H9 (cell line): ENCODE measurements around the gene CYP24A1. TPM values are rescaled to one million over a fixed set of nuclear protein-coding genes. Genes with fewer than 3 reads are reported as not detected.

ENCODE experiments used
- DNase-seq: peaks from one replicate; pipeline ENCODE4 v3.0.0-alpha.2; 2017
- H2AFZ ChIP-seq: one replicate; pipeline ENCODE4 v1.6.1; 2013; ENCODE audit warnings: mild to moderate bottlenecking, low read length, control low read depth, moderate library complexity
- H2AK5ac ChIP-seq: 2 replicates; pipeline ENCODE4 v1.6.1; 2013; ENCODE audit warnings: low read length, control low read depth, mixed read lengths; ENCODE audit not compliant: insufficient read length
- H2BK120ac ChIP-seq: one replicate; pipeline ENCODE4 v1.6.1; 2013; ENCODE audit warnings: low read depth, mild to moderate bottlenecking, low read length, control low read depth, inconsistent platforms; ENCODE audit not compliant: poor library complexity, severe bottlenecking
- H2BK12ac ChIP-seq: 2 replicates; pipeline ENCODE4 v1.6.1; 2013; ENCODE audit warnings: low read length, control low read depth, mixed read lengths, low read depth; ENCODE audit not compliant: insufficient read length
- H2BK15ac ChIP-seq: 2 replicates; pipeline ENCODE4 v1.6.1; 2013; ENCODE audit warnings: low read depth, low read length, control low read depth
- H2BK20ac ChIP-seq: one replicate; pipeline ENCODE4 v1.6.1; 2013; ENCODE audit warnings: low read depth, mild to moderate bottlenecking, low read length, control low read depth, inconsistent platforms; ENCODE audit not compliant: poor library complexity, severe bottlenecking
- H2BK5ac ChIP-seq: 2 replicates; pipeline ENCODE4 v1.6.1; 2013; ENCODE audit warnings: low read length, control low read depth, mixed read lengths; ENCODE audit not compliant: insufficient read length
- H3K14ac ChIP-seq: 2 replicates; pipeline ENCODE4 v1.6.1; 2013; ENCODE audit warnings: low read length, control low read depth; ENCODE audit not compliant: insufficient read depth
- H3K18ac ChIP-seq: 2 replicates; pipeline ENCODE4 v1.6.1; 2013; ENCODE audit warnings: low read depth, mild to moderate bottlenecking, mixed read lengths, low read length, control low read depth; ENCODE audit not compliant: insufficient read length
- H3K23ac ChIP-seq: 2 replicates; pipeline ENCODE4 v1.6.1; 2013; ENCODE audit warnings: low read length, control low read depth, mixed read lengths, low read depth; ENCODE audit not compliant: insufficient read length
- H3K23me2 ChIP-seq: 2 replicates; pipeline ENCODE4 v1.6.1; 2013; ENCODE audit warnings: low read depth, mild to moderate bottlenecking, mixed read lengths, low read length, control low read depth; ENCODE audit not compliant: insufficient read length, poor library complexity, severe bottlenecking
- H3K27ac ChIP-seq: 2 replicates; pipeline ENCODE4 v1.5.1; 2013; ENCODE audit warnings: low read length, control low read depth, mixed read lengths, low read depth; ENCODE audit not compliant: insufficient read length
- H3K27me3 ChIP-seq: 2 replicates; pipeline ENCODE4 v1.6.1; 2013; ENCODE audit warnings: low read length, control low read depth, inconsistent platforms; ENCODE audit not compliant: insufficient read depth
- H3K4ac ChIP-seq: 2 replicates; pipeline ENCODE4 v1.6.1; 2013; ENCODE audit warnings: low read depth, mild to moderate bottlenecking, control low read depth, inconsistent platforms, low read length, moderate library complexity
- H3K4me1 ChIP-seq: 2 replicates; pipeline ENCODE4 v1.6.1; 2013; ENCODE audit warnings: low read length, control low read depth, inconsistent platforms; ENCODE audit not compliant: insufficient read depth
- H3K4me2 ChIP-seq: 2 replicates; pipeline ENCODE4 v1.6.1; 2013; ENCODE audit warnings: low read length, control low read depth, mixed read lengths; ENCODE audit not compliant: insufficient read length, insufficient read depth
- H3K56ac ChIP-seq: 2 replicates; pipeline ENCODE4 v1.6.1; 2013; ENCODE audit warnings: low read depth, mild to moderate bottlenecking, mixed read lengths, low read length, control low read depth; ENCODE audit not compliant: insufficient read length
- H3K79me1 ChIP-seq: 2 replicates; pipeline ENCODE4 v1.6.1; 2013; ENCODE audit warnings: low read depth, mild to moderate bottlenecking, moderate library complexity, low read length, control low read depth, inconsistent platforms; ENCODE audit not compliant: insufficient read depth, poor library complexity, severe bottlenecking
- H3K79me2 ChIP-seq: 2 replicates; pipeline ENCODE4 v1.6.1; 2013; ENCODE audit warnings: low read length, control low read depth, inconsistent platforms; ENCODE audit not compliant: insufficient read depth
- H3K9ac ChIP-seq: 2 replicates; pipeline ENCODE4 v1.6.1; 2013; ENCODE audit warnings: low read length, control low read depth, mixed read lengths; ENCODE audit not compliant: insufficient read length; ENCODE audit errors: extremely low read depth
- H3K9me3 ChIP-seq: one replicate; pipeline ENCODE4 v1.6.1; 2013; ENCODE audit warnings: low read depth, low read length, inconsistent platforms; ENCODE audit not compliant: control insufficient read depth
- H3T11ph ChIP-seq: one replicate; pipeline ENCODE4 v1.6.1; 2013; ENCODE audit warnings: mild to moderate bottlenecking, low read length, control low read depth, inconsistent platforms
- H4K20me1 ChIP-seq: one replicate; pipeline ENCODE4 v1.6.1; 2013; ENCODE audit not compliant: control insufficient read depth, insufficient read length, insufficient read depth
- H4K5ac ChIP-seq: 2 replicates; pipeline ENCODE4 v1.6.1; 2013; ENCODE audit warnings: low read depth, mild to moderate bottlenecking, mixed read lengths, low read length, control low read depth; ENCODE audit not compliant: insufficient read length
- H4K8ac ChIP-seq: replicated peaks from 2 replicates; pipeline ENCODE4 v1.6.1; 2013; ENCODE audit warnings: low read length, control low read depth, mixed read lengths, low read depth; ENCODE audit not compliant: insufficient read length
- H4K91ac ChIP-seq: 2 replicates; pipeline ENCODE4 v1.6.1; 2013; ENCODE audit warnings: low read depth, mild to moderate bottlenecking, moderate library complexity, mixed read lengths, low read length, control low read depth; ENCODE audit not compliant: insufficient read length
- H3K27ac Mint-ChIP-seq, 3 experiments: 2 replicates in 2 of 3; 3 replicates in 1 of 3; pipeline ENCODE4 v1.8.0; 2020 to 2021; ENCODE audit warnings: mixed read lengths in 3 of 3, mild to moderate bottlenecking in 1 of 3, moderate library complexity in 1 of 3
- H3K27me3 Mint-ChIP-seq: 2 replicates; pipeline ENCODE4 v1.8.0; 2021; ENCODE audit warnings: low read depth, mild to moderate bottlenecking, moderate library complexity, mixed read lengths
- H3K36me3 Mint-ChIP-seq, 3 experiments: 2 replicates in 2 of 3; 3 replicates in 1 of 3; pipeline ENCODE4 v1.8.0; 2020 to 2021; ENCODE audit warnings: low read depth in 3 of 3, mixed read lengths in 3 of 3; ENCODE audit not compliant: insufficient read depth in 1 of 3
- H3K4me1 Mint-ChIP-seq, 2 experiments: 2 replicates each; pipeline ENCODE4 v1.8.0; 2020; ENCODE audit warnings: mixed read lengths in 2 of 2
- H3K4me3 Mint-ChIP-seq, 2 experiments: 2 replicates in 1 of 2; 3 replicates in 1 of 2; pipeline ENCODE4 v1.8.0; 2020 to 2021; ENCODE audit warnings: mild to moderate bottlenecking in 2 of 2, mixed read lengths in 2 of 2, moderate library complexity in 1 of 2
- H3K9me3 Mint-ChIP-seq, 2 experiments: 2 replicates in 1 of 2; 3 replicates in 1 of 2; pipeline ENCODE4 v1.8.0; 2020; ENCODE audit warnings: mild to moderate bottlenecking in 2 of 2, mixed read lengths in 2 of 2, moderate library complexity in 1 of 2
- WGBS: extraction: QIAGEN DNeasy Blood & Tissue Kit; methylation state at CpG from one replicate; pipeline ENCODE4 v1.1.7; 2013; ENCODE audit warnings: missing lambda C conversion rate, low lambda C conversion rate, mixed read lengths; ENCODE audit not compliant: insufficient read length; ENCODE audit errors: extremely low coverage; 5-methylcytosine and 5-hydroxymethylcytosine counted together
- total RNA-seq: library from RNA; stranded (reverse); gene quantifications from 2 replicates; pipeline ENCODE4 v1.2.1, GENCODE V29; 2021
- TF ChIP-seq, protein P1 (sequence below): fragments of 200-600 bp; sonication (generic); conservative IDR thresholded peaks from 3 replicates; pipeline ENCODE4 v1.8.0; 2021; ENCODE audit warnings: antibody characterized with exemption, mild to moderate bottlenecking

The CYP24A1 gene
- total RNA-seq, 1 experiment from 2014 or later = not detected

DNA sequence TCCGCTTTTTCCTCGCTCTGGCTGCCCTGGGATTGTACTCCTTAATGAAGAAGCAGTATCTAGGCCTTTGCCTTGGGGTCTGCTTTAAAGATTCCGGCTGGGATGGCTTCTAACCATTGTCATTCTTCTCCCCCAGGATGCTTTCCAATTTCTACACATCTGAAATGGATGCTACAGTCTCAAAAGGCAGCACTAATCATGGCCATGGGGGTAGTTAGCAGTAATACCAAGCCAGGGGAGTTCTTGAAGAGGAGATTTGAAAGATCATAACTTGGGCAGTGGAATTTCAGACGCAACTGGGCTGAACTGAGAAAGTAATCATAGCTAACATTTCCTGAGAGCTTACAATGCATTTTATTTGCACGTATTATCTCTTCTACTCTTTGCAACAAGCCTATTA lies 30.7 kb upstream of the CYP24A1 start:
- no peak overlapping the region for H3K4me3 Mint-ChIP-seq
- no peaks in the 10 kb centered on the region; the same call in 1 of the 2 replicates for H3K27me3 Mint-ChIP-seq
- no peaks in the 10 kb centered on the region for H3K9me3 ChIP-seq
- H3K4me1 ChIP-seq = no peaks in the 10 kb centered on the region
- no peak overlapping the region for H3K9ac ChIP-seq
- no peak overlapping the region for H3K27ac Mint-ChIP-seq
- no peak for DNase-seq
- no peak overlapping the region for H3K14ac ChIP-seq
- no peak overlapping the region for H3K27ac ChIP-seq
- H3K56ac ChIP-seq = no peak overlapping the region
- H2BK120ac ChIP-seq = no peak overlapping the region
- no peak overlapping the region for H3K4me2 ChIP-seq
- no peak overlapping the region for H2BK15ac ChIP-seq
- H4K8ac ChIP-seq = no peak overlapping the region
- no peaks in the 10 kb centered on the region for H3K27me3 ChIP-seq
- H3K23me2 ChIP-seq = peaks cover 7% of the 10 kb centered on the region
- no peak overlapping the region for H4K91ac ChIP-seq
- H3K4ac ChIP-seq = no peak overlapping the region
- H2BK5ac ChIP-seq = no peak overlapping the region
- H2BK20ac ChIP-seq = no peak overlapping the region
- H3K79me2 ChIP-seq = peaks cover 9% of the 10 kb centered on the region; the same call in 1 of the 2 replicates
- H2BK12ac ChIP-seq = no peak overlapping the region
- TF ChIP-seq, protein P1, sequence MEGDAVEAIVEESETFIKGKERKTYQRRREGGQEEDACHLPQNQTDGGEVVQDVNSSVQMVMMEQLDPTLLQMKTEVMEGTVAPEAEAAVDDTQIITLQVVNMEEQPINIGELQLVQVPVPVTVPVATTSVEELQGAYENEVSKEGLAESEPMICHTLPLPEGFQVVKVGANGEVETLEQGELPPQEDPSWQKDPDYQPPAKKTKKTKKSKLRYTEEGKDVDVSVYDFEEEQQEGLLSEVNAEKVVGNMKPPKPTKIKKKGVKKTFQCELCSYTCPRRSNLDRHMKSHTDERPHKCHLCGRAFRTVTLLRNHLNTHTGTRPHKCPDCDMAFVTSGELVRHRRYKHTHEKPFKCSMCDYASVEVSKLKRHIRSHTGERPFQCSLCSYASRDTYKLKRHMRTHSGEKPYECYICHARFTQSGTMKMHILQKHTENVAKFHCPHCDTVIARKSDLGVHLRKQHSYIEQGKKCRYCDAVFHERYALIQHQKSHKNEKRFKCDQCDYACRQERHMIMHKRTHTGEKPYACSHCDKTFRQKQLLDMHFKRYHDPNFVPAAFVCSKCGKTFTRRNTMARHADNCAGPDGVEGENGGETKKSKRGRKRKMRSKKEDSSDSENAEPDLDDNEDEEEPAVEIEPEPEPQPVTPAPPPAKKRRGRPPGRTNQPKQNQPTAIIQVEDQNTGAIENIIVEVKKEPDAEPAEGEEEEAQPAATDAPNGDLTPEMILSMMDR = no peak
- no peak overlapping the region for H2AK5ac ChIP-seq
- peaks cover 16 to 18% of the 10 kb centered on the region in 2 experiments for H3K4me1 Mint-ChIP-seq
- no peak overlapping the region for H3K18ac ChIP-seq
- no CpG with 5 or more reads among the region's 5 CpGs for WGBS
- H3K79me1 ChIP-seq = no peaks in the 10 kb centered on the region
- H4K5ac ChIP-seq = no peak overlapping the region
- H3K23ac ChIP-seq = no peak overlapping the region
- H3K9me3 Mint-ChIP-seq = no peaks in the 10 kb centered on the region
- H4K20me1 ChIP-seq = no peaks in the 10 kb centered on the region
- no peak overlapping the region for H3T11ph ChIP-seq
- H3K36me3 Mint-ChIP-seq = peaks cover 0 to under 1% (median 0%) of the 10 kb centered on the region in 3 experiments; a peak in 1 of 7 replicates
- H2AFZ ChIP-seq = no peak overlapping the region
